Parathyroid adenoma (tissue), 2 donors: ENCODE measurements around the gene TRAF4.
A peak's percentile ranks its signal among the peaks of the same experiment; 100 is the strongest.

Experiments used
- H2AFZ ChIP-seq: fragments of 300-600 bp; sonication (generic); one replicate; pipeline ENCODE4 v1.7.0; 2017; ENCODE audit warnings: antibody characterized with exemption, mild to moderate bottlenecking
- H3K27ac ChIP-seq: fragments of 300-600 bp; sonication (generic); one replicate; pipeline ENCODE4 v1.7.0; 2017
- H3K27me3 ChIP-seq: fragments of 300-600 bp; sonication (generic); one replicate; pipeline ENCODE4 v1.7.0; 2017; ENCODE audit warnings: low read length; ENCODE audit not compliant: control insufficient read depth, insufficient read depth
- H3K36me3 ChIP-seq: fragments of 300-600 bp; sonication (generic); one replicate; pipeline ENCODE4 v1.7.0; 2017; ENCODE audit warnings: low read length; ENCODE audit not compliant: control insufficient read depth, insufficient read depth
- H3K4me1 ChIP-seq: fragments of 300-600 bp; sonication (generic); one replicate; pipeline ENCODE4 v1.7.0; 2017; ENCODE audit warnings: control low read depth
- H3K4me2 ChIP-seq: fragments of 300-600 bp; sonication (generic); one replicate; pipeline ENCODE4 v1.7.0; 2017; ENCODE audit warnings: low read length
- H3K4me3 ChIP-seq: fragments of 300-600 bp; sonication (generic); one replicate; pipeline ENCODE4 v1.7.0; 2017; ENCODE audit warnings: low read depth, low read length
- H3K79me2 ChIP-seq: fragments of 300-600 bp; sonication (generic); one replicate; pipeline ENCODE4 v1.7.0; 2017; ENCODE audit warnings: control low read depth
- H3K9ac ChIP-seq: fragments of 300-600 bp; sonication (generic); one replicate; pipeline ENCODE4 v1.7.0; 2017; ENCODE audit warnings: mild to moderate bottlenecking
- H3K9me3 ChIP-seq: fragments of 300-600 bp; sonication (generic); one replicate; pipeline ENCODE4 v1.7.0; 2017; ENCODE audit warnings: low read length; ENCODE audit not compliant: control insufficient read depth
- CTCF ChIP-seq: fragments of 300-600 bp; sonication (generic); IDR thresholded peaks from one replicate; pipeline ENCODE4 v1.7.0; 2017; ENCODE audit warnings: antibody characterized with exemption, mild to moderate bottlenecking
- donor health status: primary hyperparathyroidism.

The TRAF4 gene

GRCh38 chr17:28710861-28711722, 32.7 kb upstream of the TRAF4 start:
- H3K9ac ChIP-seq = peak overlapping the region; percentile 30
- no peaks in the 10 kb centered on the region for H3K4me1 ChIP-seq
- no peaks in the 10 kb centered on the region for H3K27me3 ChIP-seq
- H3K4me2 ChIP-seq = peak overlapping the region; percentile 67
- peak overlapping the region; percentile 94 for H2AFZ ChIP-seq
- no peaks in the 10 kb centered on the region for H3K79me2 ChIP-seq
- TF ChIP-seq CTCF = peak; percentile 48
- H3K9me3 ChIP-seq = no peaks in the 10 kb centered on the region
- H3K36me3 ChIP-seq = no peaks in the 10 kb centered on the region
- H3K4me3 ChIP-seq = peak overlapping the region; percentile 60
- H3K27ac ChIP-seq = peak overlapping the region; percentile 51

- Histone ChIP-seq H3K79me2 (no peaks in the 10 kb centered on the region), H3K27me3 (no peaks in the 10 kb centered on the region), H3K4me2 (peak within 1 kb of the TSS; percentile 67), H3K4me3 (peak within 1 kb of the TSS; percentile 60), H3K27ac (peak within 1 kb of the TSS; percentile 51), H3K4me1 (no peaks in the 10 kb centered on the region), H3K9me3 (no peaks in the 10 kb centered on the region), H3K36me3 (no peaks in the 10 kb centered on the region), H2AFZ (peak within 1 kb of the TSS; percentile 94), H3K9ac (peak within 1 kb of the TSS; percentile 30)
- no peak for TF ChIP-seq CTCF
Measured at GRCh38 chr17:28711723-28712031, 32.1 kb upstream of the TRAF4 start, which contains the start of gene PROCA1. PROCA1 (minus strand) TSS chr17:28711888; CDS start chr17:28711660, 228 bp downstream.

GRCh38 chr17:28712032-28712704, 31.6 kb upstream of the TRAF4 start:
- Histone ChIP-seq H2AFZ (no peak overlapping the region), H3K9me3 (no peaks in the 10 kb centered on the region), H3K4me3 (peak overlapping the region; percentile 60), H3K27me3 (no peaks in the 10 kb centered on the region), H3K4me1 (no peaks in the 10 kb centered on the region), H3K36me3 (no peaks in the 10 kb centered on the region), H3K9ac (no peak overlapping the region), H3K4me2 (peak overlapping the region; percentile 67), H3K79me2 (no peaks in the 10 kb centered on the region), H3K27ac (no peak overlapping the region)
- TF ChIP-seq CTCF = no peak

GRCh38 chr17:28712705-28713415, 31.0 kb upstream of the TRAF4 start:
- H3K9ac ChIP-seq = no peak overlapping the region
- H3K4me1 ChIP-seq = no peaks in the 10 kb centered on the region
- H3K4me3 ChIP-seq = no peak overlapping the region
- H3K27ac ChIP-seq = no peak overlapping the region
- H3K9me3 ChIP-seq = no peaks in the 10 kb centered on the region
- no peak overlapping the region for H2AFZ ChIP-seq
- H3K27me3 ChIP-seq = no peaks in the 10 kb centered on the region
- no peaks in the 10 kb centered on the region for H3K36me3 ChIP-seq
- no peak overlapping the region for H3K4me2 ChIP-seq
- H3K79me2 ChIP-seq = no peaks in the 10 kb centered on the region
- TF ChIP-seq CTCF = no peak
